Measurements from ENCODE around the gene SMARCC2. TPM values are rescaled to one million over a fixed set of nuclear protein-coding genes. Genes with fewer than 3 reads are reported as not detected.

Gene SMARCC2
- total and polyA plus RNA-seq, 5 donors = 28.6 to 94.6 (median 70.1) TPM

DNA sequence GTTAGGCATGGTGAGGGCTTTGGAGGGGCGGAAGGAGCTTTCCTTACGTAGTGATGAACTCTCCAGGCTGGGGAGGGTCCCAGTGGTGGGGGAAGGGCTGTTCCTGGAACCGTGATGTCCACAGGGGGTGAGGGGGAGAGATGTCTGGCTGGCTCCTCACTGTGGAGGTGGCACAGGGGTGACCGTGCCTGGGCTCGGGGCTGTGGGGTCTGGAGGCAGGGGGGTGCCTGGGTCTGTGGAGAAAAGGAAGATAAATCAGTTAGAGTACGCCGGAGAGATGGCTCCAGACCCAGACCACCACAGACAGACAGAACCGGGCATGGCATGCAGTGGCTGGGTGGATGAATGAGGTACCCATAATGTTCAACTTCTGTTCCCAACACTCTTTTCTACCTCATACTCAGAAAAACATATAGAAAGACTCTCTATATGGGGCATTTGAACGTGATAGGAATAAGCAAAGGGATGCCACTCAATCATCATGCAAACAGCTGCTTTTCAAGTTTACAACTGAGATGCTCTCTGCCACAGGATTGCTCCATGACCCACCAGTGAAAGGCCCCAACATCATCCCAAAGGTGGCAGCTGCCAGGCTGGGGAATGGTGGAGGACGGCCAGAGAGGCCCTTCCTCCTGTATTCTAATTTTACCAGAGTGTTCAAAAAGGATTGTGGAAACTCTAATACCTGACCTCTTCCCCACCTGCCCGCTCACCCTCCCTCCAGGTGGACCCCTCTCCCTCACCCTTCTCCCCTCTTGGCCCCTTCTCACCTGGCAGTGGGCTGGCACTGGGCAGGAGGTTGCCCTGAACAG is 25.5 kb downstream of the SMARCC2 start:
- H3K4me3 ChIP-seq (ENCODE audit: low read length) = no peak overlapping the region
- no peak overlapping the region for H3K27ac ChIP-seq (ENCODE audit: low read length)
- DNase-seq = peak in 1 of 3 donors; percentile 65
- no peaks in the 10 kb centered on the region for H3K9me3 ChIP-seq (ENCODE audit: control insufficient read depth, low read length)
- H3K27me3 ChIP-seq (ENCODE audit: control insufficient read depth, insufficient read depth) = no peaks in the 10 kb centered on the region
- intact Hi-C loops (cut with DNase I) = loop anchor here in 1 of 4 donors (5.0 kb wide), 1 partner anchor 41 kb away; no protein-coding TSS in a partner anchor
- WGBS = 59% methylated on average over 11 of the region's 11 CpGs
- no peak for ATAC-seq
- H3K4me1 ChIP-seq (ENCODE audit: control insufficient read depth, insufficient read depth, low read length) = peaks cover 4% of the 10 kb centered on the region

DNA sequence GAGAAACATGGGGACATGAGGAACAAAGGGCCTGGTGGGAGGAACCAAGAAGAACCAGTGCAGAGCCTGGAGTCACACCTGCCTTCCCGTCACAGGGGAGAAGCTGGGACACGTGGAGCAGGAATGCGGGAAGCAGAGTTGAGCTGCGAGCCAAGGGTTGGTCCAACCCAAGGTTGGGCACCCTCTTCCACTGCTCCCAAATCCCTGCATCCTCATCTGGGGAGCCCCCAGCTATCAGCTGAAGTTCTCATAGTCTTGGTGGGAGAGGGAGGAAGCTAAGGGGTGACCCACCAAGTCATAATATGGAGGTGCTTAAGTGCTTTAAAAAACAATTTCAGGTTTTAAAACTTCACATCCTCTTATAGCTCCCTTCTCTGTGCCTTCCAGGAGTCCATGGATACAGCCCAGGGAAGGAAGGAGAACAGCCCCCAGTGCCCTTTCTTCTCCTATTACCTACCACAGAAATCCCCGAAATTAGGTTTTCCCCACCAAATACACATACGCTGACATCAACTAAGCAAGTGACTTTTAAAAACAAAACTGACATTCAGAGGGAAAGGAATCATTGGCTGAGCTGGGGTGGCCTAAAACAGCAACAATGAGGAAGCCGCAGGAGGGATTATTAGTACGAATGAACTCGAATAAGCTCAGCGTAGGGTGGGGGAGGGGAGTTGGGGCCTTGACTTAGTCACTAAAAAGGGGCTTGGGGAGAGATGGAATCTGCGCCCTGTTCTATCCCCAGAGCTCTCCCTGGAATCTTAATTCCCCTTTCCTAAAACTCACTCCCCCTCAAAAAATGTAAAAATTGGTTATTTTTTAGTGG is 26.6 kb downstream of the SMARCC2 start:
- DNase-seq (no peak), ATAC-seq (no peak)
- 49% methylated on average over 11 of the region's 11 CpGs for WGBS
- intact Hi-C loops (cut with DNase I) = loop anchor here in 1 of 4 donors (5.0 kb wide), 1 partner anchor 40 kb away; no protein-coding TSS in a partner anchor
- no peak overlapping the region for H3K27ac ChIP-seq (ENCODE audit: low read length)
- H3K9me3 ChIP-seq (ENCODE audit: control insufficient read depth, low read length) = no peaks in the 10 kb centered on the region
- H3K4me3 ChIP-seq (ENCODE audit: low read length) = no peak overlapping the region
- peaks cover 4% of the 10 kb centered on the region for H3K4me1 ChIP-seq (ENCODE audit: control insufficient read depth, insufficient read depth, low read length)
- no peaks in the 10 kb centered on the region for H3K27me3 ChIP-seq (ENCODE audit: control insufficient read depth, insufficient read depth)

DNA sequence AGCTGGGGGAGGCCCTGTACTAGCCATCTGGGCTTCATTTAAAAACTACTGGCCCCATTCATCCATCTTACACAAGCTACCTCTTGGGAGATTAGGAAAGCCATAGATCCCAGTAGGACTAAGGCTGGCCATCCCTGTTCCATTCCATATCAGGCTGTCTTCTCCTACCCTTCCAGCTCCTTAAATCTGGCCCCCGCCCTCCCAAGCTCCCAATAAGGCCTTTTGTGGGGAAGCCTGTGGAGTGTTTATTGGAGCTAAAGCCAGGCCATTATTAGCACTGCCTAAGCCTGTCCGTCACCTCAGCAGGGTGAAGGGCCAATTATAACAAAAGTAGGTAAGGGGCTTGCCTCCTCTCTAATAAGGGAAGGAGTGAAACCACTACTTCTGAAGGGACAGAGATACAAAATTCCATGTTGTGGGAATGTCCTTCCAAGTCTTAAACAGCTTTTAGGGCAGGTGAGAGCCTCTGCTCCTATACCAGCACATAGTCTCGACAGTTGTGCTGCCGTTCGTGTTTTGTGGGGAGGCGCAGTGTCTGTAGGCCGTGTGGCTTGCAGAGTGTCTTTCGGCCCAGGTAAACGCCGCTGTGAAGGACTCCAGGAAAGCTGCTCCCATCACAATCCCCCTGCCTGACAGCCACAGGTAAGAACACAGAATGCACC is 27.5 kb downstream of the SMARCC2 start:
- peaks cover 4% of the 10 kb centered on the region for H3K4me1 ChIP-seq (ENCODE audit: control insufficient read depth, insufficient read depth, low read length)
- H3K27me3 ChIP-seq (ENCODE audit: control insufficient read depth, insufficient read depth) = no peaks in the 10 kb centered on the region
- intact Hi-C loops (cut with DNase I) = loop anchor here in 1 of 4 donors (5.0 kb wide), 1 partner anchor 40 kb away; no protein-coding TSS in a partner anchor
- H3K9me3 ChIP-seq (ENCODE audit: control insufficient read depth, low read length) = no peaks in the 10 kb centered on the region
- peak overlapping the region; percentile 15 for H3K27ac ChIP-seq (ENCODE audit: low read length)
- DNase-seq (no peak), ATAC-seq (no peak)
- no peak overlapping the region for H3K4me3 ChIP-seq (ENCODE audit: low read length)
- 66% methylated on average over 10 of the region's 10 CpGs for WGBS

DNA sequence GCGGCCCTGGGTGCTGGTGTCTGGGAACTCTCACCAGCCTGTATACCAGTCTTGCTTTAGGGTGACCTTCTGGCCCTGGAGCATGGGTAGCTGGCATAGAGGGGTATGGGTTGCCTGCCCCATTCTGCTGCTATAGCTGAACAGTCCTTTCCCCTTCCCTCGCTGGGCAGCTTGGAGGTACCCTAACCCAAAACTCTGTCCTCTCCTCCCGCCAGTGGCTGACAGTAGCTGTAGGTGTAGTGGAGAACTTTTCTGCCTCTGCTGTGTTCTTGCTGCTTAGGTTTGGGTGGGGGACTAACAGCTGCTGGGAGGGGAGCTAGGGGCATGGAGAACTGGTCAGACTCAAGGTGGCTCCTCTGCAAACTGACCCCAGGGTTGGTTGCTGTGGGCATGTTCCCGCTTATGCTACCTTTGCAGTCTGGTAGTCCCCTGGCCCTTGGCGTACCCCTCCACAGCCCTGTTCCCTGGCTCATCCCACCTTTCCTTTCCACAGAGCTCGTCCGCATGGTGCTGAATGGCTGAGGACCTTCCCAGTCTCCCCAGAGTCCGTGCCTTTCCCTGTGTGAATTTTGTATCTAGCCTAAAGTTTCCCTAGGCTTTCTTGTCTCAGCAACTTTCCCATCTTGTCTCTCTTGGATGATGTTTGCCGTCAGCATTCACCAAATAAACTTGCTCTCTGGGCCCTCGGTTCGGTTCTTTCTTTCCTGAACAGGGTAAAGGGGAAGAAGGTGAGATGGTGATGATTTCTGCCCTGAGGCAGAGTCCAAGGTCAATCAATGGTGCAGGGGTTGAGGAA is 28.2 kb downstream of the SMARCC2 start:
- no peaks in the 10 kb centered on the region for H3K27me3 ChIP-seq (ENCODE audit: control insufficient read depth, insufficient read depth)

DNA sequence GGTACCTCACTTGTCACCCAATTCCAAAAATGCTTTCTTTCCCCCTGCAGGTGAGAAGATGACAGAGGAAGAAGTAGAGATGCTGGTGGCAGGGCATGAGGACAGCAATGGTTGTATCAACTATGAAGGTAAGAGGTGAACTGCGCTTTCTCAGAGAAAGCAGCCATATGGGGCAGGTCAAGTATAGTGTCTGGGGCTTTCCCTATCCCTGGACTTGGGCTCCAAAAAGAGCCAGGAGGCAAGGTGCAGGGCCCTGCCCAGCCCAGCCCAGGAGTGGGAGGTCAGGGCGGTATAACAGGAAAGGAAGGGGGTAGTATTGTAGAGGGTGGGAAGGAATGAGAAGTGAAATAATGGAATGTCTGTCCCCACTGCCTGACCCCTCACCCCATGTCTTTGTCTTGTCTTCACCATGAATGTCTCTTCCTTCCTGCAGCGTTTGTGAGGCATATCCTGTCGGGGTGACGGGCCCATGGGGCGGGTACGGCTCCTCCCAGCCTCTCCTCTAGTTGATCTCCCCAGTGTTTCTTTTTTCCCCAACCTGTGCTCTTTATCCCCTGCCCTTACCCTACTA is 29.0 kb downstream of the SMARCC2 start:
- no peak for DNase-seq
- intact Hi-C loops (cut with DNase I) = loop anchor here in 1 of 4 donors (5.0 kb wide), 1 partner anchor 38 kb away; no protein-coding TSS in a partner anchor
- ATAC-seq = peak in 1 of 2 donors; percentile 2
- H3K4me3 ChIP-seq (ENCODE audit: low read length) = peak overlapping the region; percentile 95
- WGBS = 11% methylated on average over 7 of the region's 7 CpGs
- H3K9me3 ChIP-seq (ENCODE audit: control insufficient read depth, low read length) = no peaks in the 10 kb centered on the region
- H3K27ac ChIP-seq (ENCODE audit: low read length) = peak overlapping the region; percentile 87
- H3K4me1 ChIP-seq (ENCODE audit: control insufficient read depth, insufficient read depth, low read length) = peaks cover 4% of the 10 kb centered on the region
- H3K27me3 ChIP-seq (ENCODE audit: control insufficient read depth, insufficient read depth) = no peaks in the 10 kb centered on the region

More for the DNA sequence above, 28.2 kb downstream of the SMARCC2 start:
- DNase-seq = no peak
- Histone ChIP-seq H3K4me3 (ENCODE audit: low read length) (peak overlapping the region; percentile 95), H3K4me1 (ENCODE audit: control insufficient read depth, insufficient read depth, low read length) (peaks cover 4% of the 10 kb centered on the region), H3K27ac (ENCODE audit: low read length) (peak overlapping the region; percentile 87), H3K9me3 (ENCODE audit: control insufficient read depth, low read length) (no peaks in the 10 kb centered on the region)
- intact Hi-C loops (cut with DNase I) = loop anchor here in 1 of 4 donors (5.0 kb wide), 1 partner anchor 39 kb away; no protein-coding TSS in a partner anchor
- WGBS = 47% methylated on average over 11 of the region's 11 CpGs
- ATAC-seq = no peak

DNA sequence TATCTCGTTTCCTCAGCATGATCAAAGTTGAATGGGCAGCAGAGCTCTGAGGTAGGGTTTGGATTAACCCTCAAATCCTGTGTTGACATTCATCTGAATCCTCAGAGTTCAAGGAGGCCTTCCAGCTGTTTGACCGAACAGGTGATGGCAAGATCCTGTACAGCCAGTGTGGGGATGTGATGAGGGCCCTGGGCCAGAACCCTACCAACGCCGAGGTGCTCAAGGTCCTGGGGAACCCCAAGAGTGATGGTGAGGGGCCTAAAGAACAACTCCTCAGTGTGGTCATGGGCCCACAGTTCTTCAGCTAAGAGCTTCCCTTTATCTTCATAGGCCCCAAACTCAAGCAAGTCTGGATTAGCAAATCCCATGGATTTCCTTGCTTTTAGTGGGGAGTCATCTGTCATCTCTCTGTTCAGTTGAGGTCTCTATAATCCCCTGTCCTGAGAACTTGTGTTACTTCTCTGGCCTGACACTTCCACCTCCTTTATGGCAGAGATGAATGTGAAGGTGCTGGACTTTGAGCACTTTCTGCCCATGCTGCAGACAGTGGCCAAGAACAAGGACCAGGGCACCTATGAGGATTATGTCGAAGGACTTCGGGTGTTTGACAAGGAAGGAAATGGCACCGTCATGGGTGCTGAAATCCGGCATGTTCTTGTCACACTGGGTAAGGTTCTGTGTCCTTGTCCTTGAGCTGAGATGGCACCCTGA is 29.6 kb downstream of the SMARCC2 start:
- intact Hi-C loops (cut with DNase I) = loop anchor here in 2 of 4 donors (2.0 to 5.0 kb wide), 3 partner anchors 31 to 42 kb away; partner anchors contain the start of genes ESYT1 (in 1 of the 2), RPL41 (in 1 of the 2) and ZC3H10 (in 1 of the 2)
- ATAC-seq (no peak), DNase-seq (no peak)
- Histone ChIP-seq H3K27ac (ENCODE audit: low read length) (peak overlapping the region; percentile 87), H3K9me3 (ENCODE audit: control insufficient read depth, low read length) (no peaks in the 10 kb centered on the region), H3K4me3 (ENCODE audit: low read length) (peak overlapping the region; percentile 95), H3K4me1 (ENCODE audit: control insufficient read depth, insufficient read depth, low read length) (peaks cover 4% of the 10 kb centered on the region), H3K27me3 (ENCODE audit: control insufficient read depth, insufficient read depth) (no peaks in the 10 kb centered on the region)
- 11% methylated on average over 8 of the region's 8 CpGs for WGBS

DNA sequence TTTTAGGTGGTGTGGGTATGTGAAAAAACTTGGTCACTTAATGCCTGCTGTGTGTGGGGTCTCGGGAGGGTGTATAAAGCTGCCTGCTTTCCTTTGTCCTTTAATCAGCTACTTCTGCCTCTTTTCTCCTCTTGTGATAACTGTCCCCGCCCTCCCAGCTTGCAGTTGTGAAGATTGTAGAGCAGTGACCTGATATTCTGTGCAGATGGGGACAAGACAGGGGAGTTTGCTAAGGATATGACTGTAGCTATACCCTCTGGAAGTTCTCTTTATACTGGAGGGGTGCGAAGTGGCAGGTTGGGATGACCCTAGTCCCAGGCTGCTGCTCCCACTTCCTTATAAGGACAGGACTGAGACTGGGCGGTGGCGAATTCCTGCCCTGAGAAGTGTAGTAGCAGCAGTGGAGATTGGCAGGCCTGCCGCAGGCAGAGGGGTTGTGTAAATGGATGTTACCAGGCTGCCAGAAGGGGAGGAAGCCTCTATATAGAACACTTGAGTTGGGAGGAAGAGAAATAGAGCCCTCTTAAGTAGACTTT is 30.3 kb downstream of the SMARCC2 start:
- no peaks in the 10 kb centered on the region for H3K9me3 ChIP-seq (ENCODE audit: control insufficient read depth, low read length)
- ATAC-seq (peak; percentile 76 to 78), DNase-seq (peak; percentile 89 to 95 (median 90))
- H3K27me3 ChIP-seq (ENCODE audit: control insufficient read depth, insufficient read depth) = no peaks in the 10 kb centered on the region
- H3K4me3 ChIP-seq (ENCODE audit: low read length) = peak overlapping the region; percentile 95
- intact Hi-C loops (cut with DNase I) = loop anchor here in 1 of 4 donors (2.0 to 5.0 kb wide), 2 partner anchors 30 to 42 kb away; partner anchors contain the start of genes ESYT1, RPL41 and ZC3H10
- peak overlapping the region; percentile 87 for H3K27ac ChIP-seq (ENCODE audit: low read length)
- H3K4me1 ChIP-seq (ENCODE audit: control insufficient read depth, insufficient read depth, low read length) = peaks cover 4% of the 10 kb centered on the region
- whole genome bisulfite sequencing = under 1% methylated on average over 6 of the region's 6 CpGs

DNA sequence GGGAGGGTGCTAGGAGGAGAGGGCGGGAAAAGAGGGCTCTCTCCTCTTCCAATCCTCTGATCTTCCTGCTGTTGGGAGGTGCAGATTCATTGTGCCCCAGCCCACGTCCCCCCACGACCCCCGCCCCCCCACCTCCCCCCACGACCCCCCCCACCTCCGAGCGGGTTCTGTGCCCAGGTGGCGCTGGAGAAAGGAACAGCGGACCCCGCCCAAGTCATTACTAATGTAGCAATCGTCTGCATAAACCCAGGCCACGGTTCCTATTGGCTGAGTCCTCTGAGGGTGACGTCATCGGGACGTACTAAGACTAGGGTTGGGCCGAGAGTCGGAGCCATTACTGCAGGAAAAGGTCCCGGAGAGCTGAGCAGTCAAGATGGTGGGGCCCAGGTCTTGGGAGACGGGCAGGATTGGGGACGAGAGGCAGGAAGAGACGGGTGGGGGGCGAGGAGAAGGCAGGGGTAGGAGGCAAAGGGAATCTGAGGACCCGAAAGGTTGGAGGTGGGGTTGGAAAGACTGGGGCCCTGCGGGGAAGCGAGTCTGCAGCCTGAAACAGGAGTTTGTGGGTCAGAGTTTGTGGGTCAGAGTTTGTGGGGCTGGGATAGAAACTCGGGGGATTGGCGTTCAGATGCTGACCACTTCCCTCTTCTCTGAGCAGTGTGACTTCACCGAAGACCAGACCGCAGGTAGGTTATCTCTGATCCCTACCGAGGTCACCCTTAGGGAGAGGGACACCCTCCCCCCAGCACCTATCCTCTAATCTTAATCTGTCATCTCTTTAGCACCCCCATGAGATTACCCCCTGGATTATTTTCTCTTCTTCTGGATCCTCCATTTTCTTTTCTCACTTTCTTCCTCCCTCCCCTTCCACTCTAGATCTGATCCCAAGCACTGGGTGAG is 31.0 kb downstream of the SMARCC2 start, which contains the start of gene MYL6:
Gene MYL6, plus strand, starts transcription at position 331 of the 897 bp plus-strand sequence. Its CDS starts 43 bp downstream, at position 374.
- DNase-seq (peak; percentile 95 to 98 (median 96)), ATAC-seq (peak; percentile 90 to 91)
- Histone ChIP-seq H3K4me1 (ENCODE audit: control insufficient read depth, insufficient read depth, low read length) (peaks cover 4% of the 10 kb centered on the region), H3K4me3 (ENCODE audit: low read length) (peak within 1 kb of the TSS; percentile 95), H3K27ac (ENCODE audit: low read length) (peak within 1 kb of the TSS; percentile 87), H3K9me3 (ENCODE audit: control insufficient read depth, low read length) (no peaks in the 10 kb centered on the region), H3K27me3 (ENCODE audit: control insufficient read depth, insufficient read depth) (no peaks in the 10 kb centered on the region)
- under 1% methylated on average over 30 of the region's 30 CpGs for WGBS
- intact Hi-C loops (cut with DNase I) = loop anchor here in 1 of 4 donors (2.0 to 5.0 kb wide), 2 partner anchors 29 to 41 kb away; partner anchors contain the start of genes ESYT1, RPL41 and ZC3H10

Measured in right cardiac atrium (tissue), 5 donors.